Mucosa of rectum (tissue), 2 donors: ENCODE measurements around the gene CERS4.

Experiments
- H3K27ac ChIP-seq, 2 donors: one replicate each; pipeline ENCODE4 v1.7.0; 2013; ENCODE audit warnings: inconsistent platforms in 2 of 2, low read depth in 2 of 2, low read length in 2 of 2
- H3K27me3 ChIP-seq, 2 donors: one replicate each; pipeline ENCODE4 v1.7.0; 2013; ENCODE audit warnings: low read length in 2 of 2; ENCODE audit not compliant: control insufficient read depth in 2 of 2, insufficient read depth in 2 of 2
- H3K36me3 ChIP-seq, 2 donors: one replicate each; pipeline ENCODE4 v1.7.0; 2013; ENCODE audit warnings: low read length in 2 of 2; ENCODE audit not compliant: control insufficient read depth in 2 of 2, insufficient read depth in 2 of 2
- H3K4me1 ChIP-seq, 2 donors: one replicate each; pipeline ENCODE4 v1.7.0; 2013; ENCODE audit warnings: low read length in 2 of 2, mild to moderate bottlenecking in 1 of 2; ENCODE audit not compliant: control insufficient read depth in 2 of 2, insufficient read depth in 2 of 2
- H3K4me3 ChIP-seq, 2 donors: one replicate each; pipeline ENCODE4 v1.7.0; 2013; ENCODE audit warnings: low read length in 2 of 2
- H3K9ac ChIP-seq, 2 donors: one replicate each; pipeline ENCODE4 v1.7.0; 2013; ENCODE audit warnings: low read length in 2 of 2, low read depth in 1 of 2, mild to moderate bottlenecking in 1 of 2
- H3K9me3 ChIP-seq, 2 donors: one replicate each; pipeline ENCODE4 v1.7.0; 2013; ENCODE audit warnings: low read length in 2 of 2; ENCODE audit not compliant: control insufficient read depth in 2 of 2
- donor health status: healthy.
- donor health status: Normal muscosa, but diverticular disease.

CERS4 gene, protein sequence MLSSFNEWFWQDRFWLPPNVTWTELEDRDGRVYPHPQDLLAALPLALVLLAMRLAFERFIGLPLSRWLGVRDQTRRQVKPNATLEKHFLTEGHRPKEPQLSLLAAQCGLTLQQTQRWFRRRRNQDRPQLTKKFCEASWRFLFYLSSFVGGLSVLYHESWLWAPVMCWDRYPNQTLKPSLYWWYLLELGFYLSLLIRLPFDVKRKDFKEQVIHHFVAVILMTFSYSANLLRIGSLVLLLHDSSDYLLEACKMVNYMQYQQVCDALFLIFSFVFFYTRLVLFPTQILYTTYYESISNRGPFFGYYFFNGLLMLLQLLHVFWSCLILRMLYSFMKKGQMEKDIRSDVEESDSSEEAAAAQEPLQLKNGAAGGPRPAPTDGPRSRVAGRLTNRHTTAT

DNA sequence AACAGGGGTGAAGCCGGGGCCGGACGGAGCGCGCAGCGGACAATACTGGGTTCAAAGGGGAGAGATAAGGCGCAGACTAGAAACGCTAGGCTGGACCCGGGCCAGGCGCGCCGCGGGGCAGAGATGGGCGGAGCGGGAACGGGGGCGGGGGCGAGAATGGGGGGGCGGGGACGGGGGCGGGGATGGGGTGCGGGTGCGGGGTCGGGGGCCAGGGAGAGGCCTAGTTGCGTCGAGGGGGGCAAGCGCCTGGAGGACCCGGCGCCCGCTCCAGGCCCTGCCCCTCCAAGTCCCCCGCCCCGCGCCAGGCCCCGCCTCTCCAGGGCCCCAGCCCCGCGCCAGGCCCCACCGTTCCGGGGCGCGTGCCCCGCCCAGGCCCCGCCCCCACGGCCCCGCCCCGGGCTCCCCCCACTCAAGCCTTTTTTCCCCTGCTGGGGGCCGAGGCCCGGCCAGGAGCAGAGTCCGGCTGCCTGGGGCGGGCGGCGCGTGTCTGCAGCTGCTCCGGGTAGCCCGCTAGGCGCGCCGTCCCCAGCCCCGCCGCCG is at the start of gene CERS4:
CERS4 (plus strand) TSS at position 449 of the 540 bp plus-strand sequence. CDS start 41,707 bp downstream, outside the sequence.
- peak within 1 kb of the TSS; percentile 56 to 63 for H3K27ac ChIP-seq
- peak within 1 kb of the TSS; percentile 68 to 73 for H3K9ac ChIP-seq
- H3K27me3 ChIP-seq, result no peaks in the 10 kb centered on the region
- H3K36me3 ChIP-seq, result no peaks in the 10 kb centered on the region
- H3K4me1 ChIP-seq, result peaks cover 0 to 2% of the 10 kb centered on the region in 2 donors
- H3K9me3 ChIP-seq, result no peaks in the 10 kb centered on the region
- peak within 1 kb of the TSS; percentile 65 for H3K4me3 ChIP-seq

DNA sequence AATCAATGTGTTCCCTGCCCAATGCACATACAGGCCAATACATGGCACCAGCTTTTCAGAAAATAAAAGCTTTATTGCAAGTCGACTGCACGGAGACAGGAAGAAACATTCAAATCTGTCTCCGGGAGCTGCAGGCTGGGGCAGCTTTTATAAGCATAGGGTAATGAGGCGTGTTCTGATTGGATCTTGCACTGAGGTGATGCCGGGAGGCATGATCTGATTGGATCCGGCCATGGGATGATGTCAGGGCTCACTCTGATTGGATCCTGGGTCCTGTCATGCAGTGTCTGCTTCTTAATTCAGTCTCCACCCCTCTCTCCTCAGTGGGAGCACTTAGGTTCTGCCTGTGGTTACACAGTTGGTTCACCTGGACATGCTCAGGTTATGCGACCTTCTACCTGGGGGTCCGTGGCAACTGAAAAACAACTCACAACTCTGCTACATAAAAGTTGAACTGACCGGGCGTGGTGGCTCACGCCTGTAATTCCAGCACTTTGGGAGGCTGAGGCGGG is 48.0 kb upstream of the CERS4 start:
- H3K9me3 ChIP-seq, result no peaks in the 10 kb centered on the region
- H3K4me1 ChIP-seq, result no peaks in the 10 kb centered on the region
- no peak overlapping the region for H3K9ac ChIP-seq
- H3K27ac ChIP-seq, result no peak overlapping the region
- no peaks in the 10 kb centered on the region for H3K36me3 ChIP-seq
- H3K27me3 ChIP-seq, result no peaks in the 10 kb centered on the region
- H3K4me3 ChIP-seq, result no peak overlapping the region

DNA sequence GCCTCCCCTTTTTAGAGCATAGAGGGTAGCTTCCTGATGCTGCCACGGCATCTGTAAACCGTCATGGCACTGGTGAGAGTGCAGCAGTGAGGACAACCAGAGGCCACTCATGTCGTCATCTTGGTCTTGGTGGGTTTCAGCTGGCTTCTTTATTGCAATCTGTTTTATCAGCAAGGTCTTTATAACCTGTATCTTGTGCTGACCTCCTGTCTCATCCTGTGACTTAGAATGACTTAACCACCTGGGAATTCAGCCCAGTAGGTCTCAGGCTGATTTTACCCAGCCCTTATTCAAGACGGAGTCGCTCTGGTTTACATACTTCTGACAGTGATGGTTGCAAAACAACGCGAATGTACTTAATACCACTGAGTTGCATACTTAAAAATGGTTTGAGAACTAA is 45.4 kb upstream of the CERS4 start:
- H3K9me3 ChIP-seq, result no peaks in the 10 kb centered on the region
- H3K36me3 ChIP-seq, result no peaks in the 10 kb centered on the region
- no peaks in the 10 kb centered on the region for H3K4me1 ChIP-seq
- H3K27me3 ChIP-seq, result no peaks in the 10 kb centered on the region
- H3K9ac ChIP-seq, result no peak overlapping the region
- no peak overlapping the region for H3K27ac ChIP-seq
- no peak overlapping the region for H3K4me3 ChIP-seq

DNA sequence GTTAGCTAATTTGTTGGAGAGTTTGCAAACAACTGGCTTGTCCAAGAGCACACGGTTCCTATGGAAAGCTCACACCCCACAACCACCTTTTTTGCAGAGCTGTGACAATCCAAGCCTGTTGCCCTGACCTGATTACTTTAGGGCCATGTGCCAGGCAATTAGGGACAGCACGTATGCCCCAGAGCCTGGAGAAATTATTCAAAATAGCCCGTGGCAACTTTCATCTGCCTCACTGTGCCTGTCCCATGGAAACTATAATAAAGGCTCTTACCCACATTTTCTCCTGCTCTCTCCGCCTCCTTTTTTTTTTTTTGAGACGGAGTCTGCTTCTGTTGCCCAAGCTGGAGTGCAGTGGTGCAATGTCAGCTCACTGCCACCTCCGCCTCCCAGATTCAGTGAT is 41.2 kb upstream of the CERS4 start:
- Histone ChIP-seq H3K9ac (no peak overlapping the region), H3K9me3 (no peaks in the 10 kb centered on the region), H3K4me1 (no peaks in the 10 kb centered on the region), H3K4me3 (no peak overlapping the region), H3K27me3 (no peaks in the 10 kb centered on the region), H3K36me3 (no peaks in the 10 kb centered on the region), H3K27ac (no peak overlapping the region)

DNA sequence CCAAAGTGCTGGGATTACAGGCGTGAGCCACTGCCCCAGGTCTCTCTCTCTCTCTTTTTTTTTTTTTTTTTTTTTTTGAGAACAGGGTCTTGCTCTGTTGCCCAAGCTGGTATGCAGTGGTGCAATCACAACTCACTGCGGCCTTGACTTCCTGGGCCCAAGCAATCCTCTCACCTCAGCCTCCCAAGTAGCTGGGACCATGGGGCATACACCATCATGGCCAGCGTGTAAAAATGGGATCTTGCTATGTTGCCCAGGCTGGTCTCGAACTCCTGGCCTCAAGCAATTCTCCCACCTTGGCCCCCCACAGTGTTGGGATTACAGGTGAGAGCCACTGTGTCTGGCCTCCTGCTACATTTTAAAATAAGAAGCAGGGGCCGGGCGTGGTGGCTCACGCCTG is 40.6 kb upstream of the CERS4 start:
- H3K4me3 ChIP-seq, result no peak overlapping the region

DNA sequence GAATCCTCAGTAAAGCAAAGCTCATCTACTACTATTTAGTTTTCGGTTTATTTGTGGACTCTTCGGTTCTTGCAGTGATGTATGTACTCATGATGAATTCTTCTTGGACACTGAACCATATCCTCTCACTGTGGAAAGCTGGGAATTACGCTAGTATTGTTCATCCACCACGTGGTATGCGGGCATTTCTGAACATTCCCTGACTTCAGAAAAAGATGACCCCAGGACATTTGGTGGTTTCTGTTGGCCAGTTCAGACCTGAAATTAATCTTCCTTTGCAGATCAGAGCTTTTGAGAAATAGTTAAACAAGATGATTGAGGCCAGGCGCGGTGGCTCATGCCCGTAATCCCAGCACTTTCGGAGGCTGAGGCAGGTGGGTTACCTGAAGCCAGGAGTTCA is 34.5 kb upstream of the CERS4 start:
- H3K27ac ChIP-seq, result no peak overlapping the region
- no peaks in the 10 kb centered on the region for H3K36me3 ChIP-seq
- no peaks in the 10 kb centered on the region for H3K4me1 ChIP-seq
- H3K27me3 ChIP-seq, result no peaks in the 10 kb centered on the region
- H3K4me3 ChIP-seq, result no peak overlapping the region
- no peaks in the 10 kb centered on the region for H3K9me3 ChIP-seq
- no peak overlapping the region for H3K9ac ChIP-seq

More for the DNA sequence above, 40.6 kb upstream of the CERS4 start:
- Histone ChIP-seq H3K4me1 (no peaks in the 10 kb centered on the region), H3K27me3 (no peaks in the 10 kb centered on the region), H3K9me3 (no peaks in the 10 kb centered on the region), H3K36me3 (no peaks in the 10 kb centered on the region), H3K9ac (no peak overlapping the region), H3K27ac (no peak overlapping the region)

DNA sequence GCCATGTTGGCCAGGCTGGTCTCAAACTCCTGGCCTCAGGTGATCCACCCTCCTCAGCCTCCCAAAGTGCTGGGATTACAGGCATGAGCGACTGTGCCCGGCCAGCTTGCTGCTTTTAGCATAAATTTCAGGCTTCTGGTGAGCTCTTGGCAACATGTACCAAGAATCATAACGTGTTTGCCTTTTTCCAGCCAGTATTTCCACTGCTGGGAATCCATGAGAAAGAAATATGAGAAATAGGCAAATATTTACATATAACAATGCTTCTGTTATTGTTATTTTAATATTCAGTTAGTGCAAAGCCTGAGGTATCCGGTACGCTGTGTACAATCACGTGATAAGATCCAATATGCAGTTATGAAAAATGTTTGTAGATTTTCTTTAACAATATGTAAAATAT is 29.2 kb upstream of the CERS4 start:
- Histone ChIP-seq H3K27me3 (no peaks in the 10 kb centered on the region), H3K27ac (no peak overlapping the region), H3K4me3 (no peak overlapping the region), H3K9me3 (no peaks in the 10 kb centered on the region), H3K4me1 (no peaks in the 10 kb centered on the region), H3K9ac (no peak overlapping the region), H3K36me3 (no peaks in the 10 kb centered on the region)

GRCh38 chr19:8184274-8184673 is 24.9 kb upstream of the CERS4 start:
- Histone ChIP-seq H3K36me3 (no peaks in the 10 kb centered on the region), H3K27me3 (no peaks in the 10 kb centered on the region), H3K4me3 (no peak overlapping the region), H3K27ac (no peak overlapping the region), H3K9me3 (no peaks in the 10 kb centered on the region), H3K9ac (no peak overlapping the region), H3K4me1 (no peaks in the 10 kb centered on the region)

- Histone ChIP-seq H3K27ac (no peak overlapping the region), H3K9me3 (no peaks in the 10 kb centered on the region), H3K4me1 (no peaks in the 10 kb centered on the region), H3K27me3 (no peaks in the 10 kb centered on the region), H3K9ac (no peak overlapping the region), H3K4me3 (no peak overlapping the region), H3K36me3 (no peaks in the 10 kb centered on the region)
These were observed 23.7 kb upstream of the CERS4 start for GRCh38 chr19:8185343-8186068.

DNA sequence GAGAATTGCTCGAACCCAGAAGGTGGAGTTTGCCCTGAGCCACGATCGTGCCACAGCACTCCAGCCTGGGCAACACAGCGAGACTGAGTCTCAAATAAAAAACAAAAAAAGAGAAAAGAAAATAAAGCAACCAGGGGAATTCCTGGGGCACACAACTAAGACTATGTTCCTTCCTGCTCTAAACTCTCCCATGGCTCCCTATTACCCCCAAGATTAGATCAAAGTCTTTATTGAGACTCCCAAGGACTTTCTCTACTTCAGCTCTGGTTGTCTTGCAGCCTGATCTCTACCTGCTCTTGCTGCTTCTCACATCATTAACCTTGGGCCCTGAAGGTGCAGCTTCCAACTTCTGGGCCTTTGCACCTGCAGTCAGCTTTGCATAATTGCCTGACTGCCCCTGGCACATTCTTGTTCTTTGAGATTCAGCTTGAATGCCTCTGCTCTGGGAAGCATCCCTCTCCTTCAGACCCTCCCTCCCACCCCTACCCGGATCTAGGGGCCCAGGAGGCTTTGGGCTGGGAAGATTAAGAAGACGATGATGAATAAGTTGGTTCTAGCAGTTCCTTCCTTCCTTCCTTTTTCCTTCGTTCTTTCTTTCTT is 16.8 kb upstream of the CERS4 start:
- Histone ChIP-seq H3K9ac (no peak overlapping the region), H3K36me3 (no peaks in the 10 kb centered on the region), H3K4me3 (no peak overlapping the region), H3K4me1 (peaks cover 2 to 4% of the 10 kb centered on the region in 2 donors), H3K9me3 (no peaks in the 10 kb centered on the region), H3K27ac (no peak overlapping the region), H3K27me3 (no peaks in the 10 kb centered on the region)
